HG02798 (cell line): ENCODE data around the gene POLE2.
"Not testable (repeated sequence)": the region's sequence is repeated elsewhere in the genome, so short reads cannot be mapped to it uniquely, and the experiment has no call there.

Experiments used
- ATAC-seq: cut with Tn5 transposase; IDR thresholded peaks from one replicate; pipeline ENCODE4 v1.9.1; 2021; ENCODE audit warnings: mild to moderate bottlenecking; ENCODE audit not compliant: unreplicated experiment, poor library complexity

The POLE2 gene

GRCh38 chr14:49673586-49673985 lies 14.4 kb downstream of the POLE2 start:
- no peak for ATAC-seq

- no peak for ATAC-seq
Observed at GRCh38 chr14:49670475-49670874, 17.5 kb downstream of the POLE2 start.

GRCh38 chr14:49659526-49660455 lies 28.2 kb downstream of the POLE2 start:
- ATAC-seq = no peak

DNA sequence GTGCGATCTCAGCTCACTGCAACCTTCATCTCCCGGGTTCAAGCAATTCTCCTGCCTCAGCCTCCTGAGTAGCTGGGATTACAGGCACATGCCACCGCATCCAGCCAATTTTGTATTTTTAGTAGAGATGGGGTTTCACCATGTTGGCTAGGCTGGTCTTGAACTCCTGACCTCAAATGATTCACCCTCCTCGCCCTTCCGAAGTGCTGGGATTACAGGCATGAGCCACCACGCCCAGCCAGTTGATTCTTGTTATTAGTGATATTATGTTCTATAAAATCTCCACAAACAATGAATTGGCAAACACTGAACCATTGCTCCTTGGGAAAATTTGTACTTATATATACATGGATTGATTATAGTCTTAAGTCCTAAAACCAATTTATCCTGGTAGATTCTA lies 30.5 kb downstream of the POLE2 start:
- not testable (repeated sequence) for ATAC-seq

GRCh38 chr14:49654511-49654910 lies 33.5 kb downstream of the POLE2 start:
- ATAC-seq = no peak

GRCh38 chr14:49653508-49653907 lies 34.5 kb downstream of the POLE2 start:
- ATAC-seq = no peak

DNA sequence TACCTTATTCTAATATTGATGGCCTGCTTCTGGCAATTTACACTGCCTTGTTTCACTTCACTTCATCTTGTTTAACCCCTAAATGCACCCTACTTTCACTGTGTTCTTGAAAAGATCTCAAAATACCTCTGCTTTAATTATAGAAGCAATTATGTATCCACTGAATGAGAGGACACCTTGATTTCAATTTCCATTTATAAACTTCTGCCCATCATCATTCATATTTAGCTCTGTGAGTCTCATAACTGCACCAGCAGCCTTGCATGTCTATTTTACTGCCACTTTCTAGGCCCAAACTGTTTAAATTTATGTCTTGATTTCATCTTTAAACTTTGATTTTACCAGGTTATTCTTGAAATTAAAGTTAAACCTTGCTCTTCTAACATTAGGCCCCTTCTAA lies 45.9 kb downstream of the POLE2 start:
- no peak for ATAC-seq

DNA sequence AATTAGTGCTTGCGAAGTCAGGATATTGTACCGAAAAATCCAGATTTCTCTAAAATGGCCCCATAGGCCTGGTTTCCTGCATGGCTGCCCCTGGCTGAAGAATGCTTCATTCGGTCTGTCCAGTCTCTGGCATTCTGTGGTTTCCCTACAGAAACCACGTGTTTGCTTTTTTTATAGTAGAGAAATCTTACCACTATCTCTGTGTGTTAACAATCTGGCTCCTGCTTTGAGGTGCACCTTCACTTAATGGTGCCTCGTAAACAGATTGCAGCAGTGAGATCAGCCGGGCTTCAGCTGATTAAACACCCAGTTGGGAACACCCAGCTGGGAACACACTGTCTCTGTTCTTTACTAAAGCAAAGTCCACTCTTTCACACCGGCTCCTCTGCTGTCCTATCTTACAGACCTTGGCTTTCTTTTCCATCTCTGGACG lies 46.3 kb downstream of the POLE2 start:
- no peak for ATAC-seq

DNA sequence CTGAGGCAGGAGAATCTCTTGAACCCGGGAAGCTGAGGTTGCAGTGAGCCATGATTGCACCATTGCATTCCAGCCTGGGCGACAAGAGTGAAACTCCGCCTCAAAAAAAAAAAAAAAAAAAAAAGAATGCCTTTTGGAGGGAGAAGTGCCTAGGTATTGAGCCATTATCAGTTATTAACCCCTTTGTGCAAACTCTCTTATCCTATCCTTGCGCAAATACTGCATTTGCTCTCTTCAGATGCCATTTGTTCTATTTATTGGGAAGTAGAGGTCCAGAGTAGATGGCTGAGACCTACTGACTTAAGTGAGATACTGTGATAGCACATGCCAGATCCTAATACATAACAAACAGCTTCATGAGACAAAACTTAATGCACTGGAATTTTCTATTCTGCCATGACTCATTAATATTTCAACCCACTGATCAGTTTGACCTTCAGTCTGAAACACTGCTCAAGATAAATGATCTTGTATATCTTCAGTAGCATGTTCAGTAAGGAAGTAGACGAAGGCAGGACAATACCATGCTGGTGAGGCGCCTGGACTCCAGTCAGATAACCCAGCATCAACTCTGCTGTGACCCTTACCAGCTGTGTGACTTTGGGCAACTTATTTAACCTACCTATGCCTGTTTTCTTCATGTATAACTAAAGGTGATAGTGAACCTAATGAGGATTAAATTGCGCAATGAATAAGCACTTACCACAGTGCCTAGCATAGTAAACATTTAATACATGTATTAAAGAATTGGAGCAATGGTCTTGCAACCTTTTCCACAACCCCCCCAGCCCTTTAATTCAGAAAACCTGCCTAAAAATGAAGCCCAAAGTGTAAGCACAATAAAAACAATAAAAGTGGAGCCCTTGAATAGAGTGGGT lies 47.2 kb downstream of the POLE2 start:
- no peak for ATAC-seq

GRCh38 chr14:49637534-49638078 lies 50.4 kb downstream of the POLE2 start:
- ATAC-seq = no peak

DNA sequence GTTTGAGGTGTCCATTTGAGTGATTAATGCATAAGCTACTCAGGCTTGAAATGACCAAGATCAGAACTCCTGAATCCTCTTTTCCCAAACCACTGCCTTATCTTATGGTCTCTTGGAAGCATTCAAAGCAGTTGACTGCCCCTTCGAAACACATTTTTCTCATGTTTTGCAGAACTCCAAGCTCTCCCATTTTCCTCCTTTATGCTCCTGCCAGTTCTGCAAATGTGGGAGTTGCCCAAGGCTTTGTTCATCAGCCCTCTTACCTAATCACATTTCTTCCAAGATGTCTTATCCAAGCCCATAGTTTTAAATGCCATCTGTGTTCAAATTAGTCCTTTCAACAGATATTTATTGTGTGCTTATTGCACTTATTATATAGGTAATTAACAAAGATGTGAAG lies 51.1 kb downstream of the POLE2 start:
- ATAC-seq = no peak

DNA sequence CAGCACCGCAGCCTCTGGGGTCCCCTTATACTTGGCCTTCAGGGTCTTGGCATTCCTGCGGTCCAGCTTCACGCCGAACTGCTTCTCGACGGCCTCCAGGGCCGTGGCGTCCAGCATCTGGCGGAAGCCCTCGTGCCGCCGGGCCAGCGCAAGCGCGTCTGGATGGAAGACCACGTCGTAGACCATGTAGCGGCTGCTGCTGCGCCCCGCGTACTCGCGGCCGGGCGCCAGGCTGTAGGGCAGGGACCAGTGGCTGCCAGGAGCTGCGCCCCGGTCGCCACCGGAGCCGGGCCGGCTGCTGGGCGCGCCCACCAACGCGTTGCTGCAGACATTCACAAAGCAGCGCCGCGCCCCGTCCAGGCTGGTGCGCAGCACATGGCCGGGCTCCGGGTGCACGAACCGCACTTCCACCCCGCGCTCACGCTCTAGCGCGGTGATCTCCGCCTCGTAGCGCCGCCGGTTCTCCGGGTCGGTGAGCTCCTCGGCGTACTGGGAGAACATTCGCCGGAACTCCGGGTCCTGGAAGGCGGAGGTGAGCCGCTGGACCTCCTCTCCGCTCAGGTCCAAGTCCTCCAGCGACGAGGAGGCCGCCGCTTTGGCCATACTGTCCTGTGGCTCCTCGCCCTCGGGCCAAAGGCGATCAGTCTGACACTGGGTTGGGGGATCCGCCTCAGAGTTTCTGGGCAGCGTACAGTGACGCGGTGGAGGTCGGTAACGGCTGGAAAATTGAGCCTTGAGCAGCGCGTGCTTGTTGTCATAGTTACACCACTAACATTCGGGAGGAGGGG lies 53.3 kb downstream of the POLE2 start, which contains the start of gene DNAAF2:
Gene DNAAF2 (minus strand): TSS at position 698 of the 788 bp plus-strand sequence. CDS start 95 bp downstream, at position 603.
- ATAC-seq = peak; percentile 23

DNA sequence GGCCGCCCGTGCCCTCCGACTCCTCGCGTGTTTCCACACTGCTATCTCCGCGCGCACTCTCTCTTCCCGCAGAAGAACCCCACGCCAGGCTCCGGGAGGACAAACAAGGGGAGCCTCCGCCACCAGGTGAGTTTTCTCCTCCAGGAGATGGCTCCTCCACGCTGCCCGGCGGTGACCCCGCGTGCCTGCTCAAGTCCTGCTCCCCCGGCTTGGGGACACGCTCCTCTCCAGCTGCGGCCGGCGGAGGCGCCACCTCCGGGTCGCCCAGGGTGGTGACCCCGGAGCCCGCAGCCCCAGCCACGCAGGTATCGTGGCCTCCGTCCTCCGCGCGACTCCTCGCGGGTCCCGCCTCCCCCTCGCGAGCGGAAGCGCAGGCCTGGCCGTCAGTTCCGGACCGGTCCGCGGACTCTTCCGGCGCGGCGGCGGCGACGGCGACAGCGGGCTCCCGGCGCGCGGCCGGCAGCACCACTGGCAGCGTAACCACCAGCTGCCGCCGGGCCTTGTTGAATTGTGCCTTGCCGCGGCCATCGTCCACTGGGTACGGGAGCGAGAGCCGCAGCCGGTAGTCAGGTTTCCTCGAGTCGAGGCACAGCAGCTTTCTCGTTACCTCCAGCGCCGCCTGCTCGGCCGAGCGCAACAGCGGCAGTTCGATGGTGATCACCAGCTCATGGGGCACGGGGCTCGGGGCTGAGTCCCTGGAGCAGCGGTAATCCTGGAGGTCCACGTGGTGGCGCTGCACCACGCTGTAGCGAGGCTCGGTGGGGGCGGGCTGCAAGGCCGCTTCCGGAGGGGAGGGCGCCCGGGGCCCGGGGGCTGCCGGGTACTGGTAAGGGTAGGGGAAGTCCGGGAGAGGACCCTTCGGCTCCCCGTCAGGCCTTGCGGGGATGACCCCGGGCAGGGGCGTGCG lies 54.1 kb downstream of the POLE2 start:
- peak; percentile 84 for ATAC-seq

DNA sequence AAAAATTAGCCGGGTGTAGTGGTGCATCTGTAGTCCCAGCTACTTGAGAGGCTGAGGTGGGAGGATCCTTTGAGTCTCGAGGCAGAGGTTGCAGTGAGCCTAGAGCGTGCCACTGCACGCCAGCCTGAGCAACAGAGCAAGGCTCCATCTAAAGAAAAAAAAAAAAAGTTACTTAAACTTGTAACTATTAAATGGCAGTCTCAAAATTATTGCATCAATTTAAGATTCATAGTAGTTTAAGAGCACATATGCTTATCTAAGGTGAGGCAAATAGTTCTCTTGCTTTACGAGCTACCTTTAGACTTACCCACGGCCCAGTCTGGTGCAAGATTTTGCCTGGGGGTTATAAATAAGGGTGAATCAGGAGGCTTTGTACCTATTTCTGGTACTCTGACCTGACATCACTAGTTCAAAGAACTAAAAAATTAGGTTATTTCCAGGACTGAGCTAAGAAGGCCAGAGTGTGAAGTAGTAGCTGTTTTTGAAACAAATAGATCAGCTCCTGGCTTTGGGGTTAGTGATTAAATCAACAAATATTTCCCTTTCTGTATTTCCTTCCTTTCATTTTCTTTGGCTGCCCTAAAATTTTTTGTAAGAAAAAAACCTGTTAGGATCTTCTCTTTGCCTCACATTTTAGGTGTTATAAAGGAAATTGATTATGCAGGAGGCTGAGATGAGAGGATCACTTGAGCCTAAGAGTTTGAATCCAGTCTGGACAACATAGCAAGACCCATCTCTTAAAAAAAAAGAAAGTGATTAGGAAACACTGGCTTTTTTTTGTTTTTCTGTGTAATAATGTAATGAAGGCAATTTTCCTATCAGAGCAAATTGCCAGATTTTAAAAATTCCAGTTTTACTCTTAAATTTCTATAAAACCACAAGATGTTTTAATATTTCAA lies 63.8 kb downstream of the POLE2 start:
- ATAC-seq = peak; percentile 12

DNA sequence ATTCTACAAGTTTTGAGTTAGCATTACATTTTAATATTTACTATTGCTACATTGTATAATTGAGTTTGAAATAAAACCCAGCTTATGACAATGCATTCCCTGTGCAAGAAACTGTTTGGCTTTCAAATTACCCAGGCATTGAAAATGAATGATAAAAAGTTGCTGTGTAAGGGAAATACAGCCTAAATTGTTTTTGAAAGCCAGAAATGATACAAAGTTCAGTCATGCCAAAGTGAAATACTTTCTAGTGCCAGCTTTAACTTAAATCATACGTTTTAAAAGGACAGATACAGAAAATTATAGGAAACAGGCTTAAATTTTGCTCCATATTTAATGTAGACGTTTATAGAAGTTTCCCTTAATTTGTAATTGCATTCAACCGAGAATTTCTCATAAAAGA lies 64.6 kb downstream of the POLE2 start:
- no peak for ATAC-seq

- no peak for ATAC-seq
Observed at GRCh38 chr14:49622022-49622607, 65.9 kb downstream of the POLE2 start.

GRCh38 chr14:49621114-49621881 lies 66.7 kb downstream of the POLE2 start:
- ATAC-seq = peak; percentile 31
